Measurements from ENCODE around the gene LPIN1. TPM values are rescaled to one million over a fixed set of nuclear protein-coding genes. Genes with fewer than 3 reads are reported as not detected.

LPIN1 gene
- total RNA-seq, 1 experiment from 2014 or later = 13.9 TPM

GRCh38 chr2:11870064-11870463 lies 123.6 kb downstream of the LPIN1 start (continued):
- TF ChIP-seq IRF1 (CRISPR knock-in tag; IDR thresholded peaks at IDR 0.05) (no peak), TCF7 (CRISPR knock-in tag; IDR thresholded peaks at IDR 0.05; ENCODE audit: low read depth) (no peak), ATF2 (CRISPR knock-in tag; IDR thresholded peaks at IDR 0.05; ENCODE audit: borderline replicate concordance, low read depth) (no peak)

- Mint-ChIP-seq H3K4me3 (no peak overlapping the region), H3K27me3 (ENCODE audit: low read depth) (no peaks in the 10 kb centered on the region), H3K36me3 (peaks cover 5% of the 10 kb centered on the region; the same call in 1 of the 2 replicates), H3K27ac (no peak overlapping the region), H3K4me1 (peaks cover 32% of the 10 kb centered on the region), H3K9me3 (peaks cover 13% of the 10 kb centered on the region)
- DNase-seq (ENCODE audit: low spot score) (no peak), ATAC-seq (no peak)
- ChIA-PET CTCF (no interaction called here), POLR2A (no interaction called here)
- TF ChIP-seq ZNF416 (CRISPR knock-in tag; IDR thresholded peaks at IDR 0.05) (no peak), FOXK1 (CRISPR knock-in tag; IDR thresholded peaks at IDR 0.05) (no peak), ZMAT4 (CRISPR knock-in tag; IDR thresholded peaks at IDR 0.05) (no peak), SMAD4 (CRISPR knock-in tag; IDR thresholded peaks at IDR 0.05) (no peak), ZNF281 (CRISPR knock-in tag; IDR thresholded peaks at IDR 0.05) (no peak), FOXP4 (CRISPR knock-in tag; IDR thresholded peaks at IDR 0.05) (no peak), ESRRA (CRISPR knock-in tag; IDR thresholded peaks at IDR 0.05; ENCODE audit: borderline replicate concordance) (no peak), MAX (CRISPR knock-in tag; IDR thresholded peaks at IDR 0.05) (no peak)
These were observed 124.2 kb downstream of the LPIN1 start for GRCh38 chr2:11870584-11870983.

GRCh38 chr2:11871421-11871820 lies 125.0 kb downstream of the LPIN1 start:
- H3K27me3 Mint-ChIP-seq (ENCODE audit: low read depth) = no peaks in the 10 kb centered on the region; the same call in 1 of the 2 replicates
- peaks cover 33% of the 10 kb centered on the region for H3K4me1 Mint-ChIP-seq
- no peak for DNase-seq (ENCODE audit: low spot score)
- CTCF ChIA-PET = no interaction called here
- no peak for TF ChIP-seq ARID4B (CRISPR knock-in tag; IDR thresholded peaks at IDR 0.05; ENCODE audit: borderline replicate concordance)
- TF ChIP-seq E2F1 (CRISPR knock-in tag; IDR thresholded peaks at IDR 0.05) = no peak
- POLR2A ChIA-PET = no interaction called here
- H3K4me3 Mint-ChIP-seq = no peak overlapping the region
- no peak overlapping the region for H3K27ac Mint-ChIP-seq
- H3K36me3 Mint-ChIP-seq = peaks cover 5% of the 10 kb centered on the region; the same call in 1 of the 2 replicates
- ATAC-seq = no peak
- peaks cover 13% of the 10 kb centered on the region for H3K9me3 Mint-ChIP-seq
